ENCODE measurements around the gene MXD3. TPM values are rescaled to one million over a fixed set of nuclear protein-coding genes. Genes with fewer than 3 reads are reported as not detected.
A peak's percentile ranks its signal among the peaks of the same experiment; 100 is the strongest.

Gene MXD3
- polyA plus RNA-seq, 3 donors, result 21.5 to 61.9 (median 25.5) TPM

DNA sequence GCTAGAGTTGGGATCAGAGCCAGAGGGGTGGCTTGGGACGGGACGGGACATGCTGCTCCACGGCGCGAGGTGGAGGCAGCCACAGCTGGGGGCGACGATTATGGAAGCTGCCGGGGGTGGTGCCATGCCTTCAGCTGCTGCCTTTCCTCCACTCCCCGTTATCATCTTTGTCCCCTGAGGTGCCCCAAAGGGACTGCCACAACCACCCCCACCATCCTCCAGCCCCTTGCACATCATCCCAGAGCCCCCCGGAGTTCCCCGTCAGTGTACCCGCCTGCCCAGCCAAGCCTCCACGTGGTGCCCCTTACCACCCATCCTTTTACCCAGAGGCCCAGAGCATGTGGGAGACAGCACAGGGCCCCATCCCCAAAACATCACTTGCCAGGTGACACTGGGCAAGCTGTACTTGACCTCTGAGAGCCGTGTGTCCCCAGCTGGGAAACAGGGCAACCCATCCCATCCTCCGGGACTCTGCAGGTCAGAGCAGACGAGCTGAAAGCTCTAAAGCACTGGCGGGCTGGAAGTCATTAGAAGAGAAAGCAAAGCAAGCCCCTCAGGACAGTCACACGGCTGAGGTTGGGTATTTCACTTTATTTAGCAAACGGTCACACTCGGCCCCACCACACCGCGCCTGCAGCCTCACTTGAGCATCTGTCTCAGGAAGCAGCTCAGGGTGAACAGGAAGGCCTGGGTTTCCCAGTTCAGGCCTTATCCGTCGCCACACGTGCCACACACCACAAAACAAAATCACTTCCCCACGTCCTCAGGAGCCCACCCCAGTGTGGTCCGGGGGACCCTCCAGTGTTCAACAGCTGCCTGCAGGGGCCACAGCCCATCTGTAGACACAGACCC, 19.5 kb upstream of the MXD3 start:
- TF ChIP-seq, protein P1, sequence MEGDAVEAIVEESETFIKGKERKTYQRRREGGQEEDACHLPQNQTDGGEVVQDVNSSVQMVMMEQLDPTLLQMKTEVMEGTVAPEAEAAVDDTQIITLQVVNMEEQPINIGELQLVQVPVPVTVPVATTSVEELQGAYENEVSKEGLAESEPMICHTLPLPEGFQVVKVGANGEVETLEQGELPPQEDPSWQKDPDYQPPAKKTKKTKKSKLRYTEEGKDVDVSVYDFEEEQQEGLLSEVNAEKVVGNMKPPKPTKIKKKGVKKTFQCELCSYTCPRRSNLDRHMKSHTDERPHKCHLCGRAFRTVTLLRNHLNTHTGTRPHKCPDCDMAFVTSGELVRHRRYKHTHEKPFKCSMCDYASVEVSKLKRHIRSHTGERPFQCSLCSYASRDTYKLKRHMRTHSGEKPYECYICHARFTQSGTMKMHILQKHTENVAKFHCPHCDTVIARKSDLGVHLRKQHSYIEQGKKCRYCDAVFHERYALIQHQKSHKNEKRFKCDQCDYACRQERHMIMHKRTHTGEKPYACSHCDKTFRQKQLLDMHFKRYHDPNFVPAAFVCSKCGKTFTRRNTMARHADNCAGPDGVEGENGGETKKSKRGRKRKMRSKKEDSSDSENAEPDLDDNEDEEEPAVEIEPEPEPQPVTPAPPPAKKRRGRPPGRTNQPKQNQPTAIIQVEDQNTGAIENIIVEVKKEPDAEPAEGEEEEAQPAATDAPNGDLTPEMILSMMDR (IDR thresholded peaks at IDR 0.05), result no peak
- Histone ChIP-seq H3K9me3 (replicated peaks in 1 of 2; ENCODE audit: control insufficient read depth in 1 of 2, insufficient read depth in 1 of 2, low read length in 2 of 2) (no peaks in the 10 kb centered on the region), H3K79me2 (ENCODE audit: insufficient read depth, low read length) (no peaks in the 10 kb centered on the region), H3K36me3 (replicated peaks in 1 of 2; ENCODE audit: control insufficient read depth in 1 of 2, insufficient read depth in 2 of 2, low read length in 2 of 2) (peaks cover 66 to 89% of the 10 kb centered on the region in 2 donors), H3K27me3 (ENCODE audit: control insufficient read depth in 2 of 2, insufficient read depth in 2 of 2, low read length in 2 of 2) (no peaks in the 10 kb centered on the region), H3K4me2 (replicated peaks; ENCODE audit: extremely low read depth, low read length, poor library complexity, severe bottlenecking) (no peak overlapping the region), H2AFZ (ENCODE audit: insufficient read depth, low read depth, low read length, poor library complexity, severe bottlenecking) (no peak overlapping the region), H3K4me1 (ENCODE audit: control insufficient read depth in 1 of 2, insufficient read depth in 2 of 2, low read length in 2 of 2) (peaks cover 2 to 6% of the 10 kb centered on the region in 2 donors), H3K9ac (ENCODE audit: insufficient read depth, low read length, poor library complexity, severe bottlenecking) (no peak overlapping the region), H3K4me3 (replicated peaks in 1 of 3; ENCODE audit: low read depth in 2 of 3, low read length in 3 of 3) (no peak overlapping the region), H4K20me1 (ENCODE audit: insufficient read depth, low read length) (peaks cover 63% of the 10 kb centered on the region), H3K27ac (ENCODE audit: low read depth in 1 of 2, low read length in 2 of 2) (no peak overlapping the region)
- intact Hi-C loops (cut with micrococcal nuclease), result no loop called here
- H3K36me3 Mint-ChIP-seq, result peaks cover 72 to 91% of the 10 kb centered on the region in 2 donors
- peaks cover 23% of the 10 kb centered on the region for H3K4me1 Mint-ChIP-seq
- no peak overlapping the region for H3K4me3 Mint-ChIP-seq
- 33% methylated on average over 23 of the region's 27 CpGs for WGBS (ENCODE audit: insufficient coverage)
- peak overlapping the region in 1 of 7 donors; percentile 57 for H3K27ac Mint-ChIP-seq
- H3K9me3 Mint-ChIP-seq, result no peaks in the 10 kb centered on the region
- no peak for DNase-seq
- H3K27me3 Mint-ChIP-seq (ENCODE audit: low read depth in 3 of 3), result peaks cover 2 to 10% (median 8%) of the 10 kb centered on the region in 3 donors

DNA sequence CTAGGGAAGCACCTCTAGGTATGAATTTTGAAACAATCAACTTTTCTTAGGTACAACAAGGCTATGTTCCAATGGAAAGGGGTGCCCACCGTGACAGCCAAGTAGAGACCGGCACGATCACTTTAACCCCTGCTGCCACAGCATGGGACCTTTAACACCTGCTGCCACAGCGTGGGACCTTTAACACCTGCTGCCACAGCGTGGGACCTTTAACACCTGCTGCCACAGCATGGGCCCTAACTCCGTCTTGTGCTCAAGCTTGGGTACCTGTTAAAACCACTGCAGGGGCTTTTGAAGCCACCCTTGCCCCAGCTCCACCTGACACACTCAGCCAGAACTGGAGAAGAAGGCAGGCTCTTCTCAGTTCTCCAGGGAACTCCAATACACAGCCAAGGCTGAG, 18.2 kb upstream of the MXD3 start:
- H3K36me3 Mint-ChIP-seq, result peaks cover 65 to 89% of the 10 kb centered on the region in 2 donors
- Histone ChIP-seq H4K20me1 (ENCODE audit: insufficient read depth, low read length) (peaks cover 51% of the 10 kb centered on the region), H3K27ac (ENCODE audit: low read depth in 1 of 2, low read length in 2 of 2) (no peak overlapping the region), H3K9ac (ENCODE audit: insufficient read depth, low read length, poor library complexity, severe bottlenecking) (no peak overlapping the region), H3K79me2 (ENCODE audit: insufficient read depth, low read length) (no peaks in the 10 kb centered on the region), H3K36me3 (replicated peaks in 1 of 2; ENCODE audit: control insufficient read depth in 1 of 2, insufficient read depth in 2 of 2, low read length in 2 of 2) (peaks cover 52 to 81% of the 10 kb centered on the region in 2 donors), H3K4me2 (replicated peaks; ENCODE audit: extremely low read depth, low read length, poor library complexity, severe bottlenecking) (no peak overlapping the region), H3K4me1 (ENCODE audit: control insufficient read depth in 1 of 2, insufficient read depth in 2 of 2, low read length in 2 of 2) (peaks cover 2 to 6% of the 10 kb centered on the region in 2 donors), H3K9me3 (replicated peaks in 1 of 2; ENCODE audit: control insufficient read depth in 1 of 2, insufficient read depth in 1 of 2, low read length in 2 of 2) (no peaks in the 10 kb centered on the region), H2AFZ (ENCODE audit: insufficient read depth, low read depth, low read length, poor library complexity, severe bottlenecking) (no peak overlapping the region), H3K4me3 (replicated peaks in 1 of 3; ENCODE audit: low read depth in 2 of 3, low read length in 3 of 3) (no peak overlapping the region), H3K27me3 (ENCODE audit: control insufficient read depth in 2 of 2, insufficient read depth in 2 of 2, low read length in 2 of 2) (no peaks in the 10 kb centered on the region)
- H3K27ac Mint-ChIP-seq, result peak overlapping the region in 1 of 7 donors; percentile 37
- TF ChIP-seq, protein P1 (IDR thresholded peaks at IDR 0.05), result no peak
- 100% methylated on average over 6 of the region's 6 CpGs for WGBS (ENCODE audit: insufficient coverage)
- no peak for DNase-seq
- no peak overlapping the region for H3K4me3 Mint-ChIP-seq
- intact Hi-C loops (cut with micrococcal nuclease), result no loop called here
- H3K9me3 Mint-ChIP-seq, result no peaks in the 10 kb centered on the region
- H3K4me1 Mint-ChIP-seq, result peaks cover 23% of the 10 kb centered on the region
- H3K27me3 Mint-ChIP-seq (ENCODE audit: low read depth in 3 of 3), result peaks cover 2 to 8% (median 7%) of the 10 kb centered on the region in 3 donors

Data from CD14-positive monocyte (primary cell).